Measurements from ENCODE around the gene INPP4A. TPM values are rescaled to one million over a fixed set of nuclear protein-coding genes. Genes with fewer than 3 reads are reported as not detected.

The INPP4A gene
- total RNA-seq, 1 experiment from 2014 or later = 23.4 TPM

DNA sequence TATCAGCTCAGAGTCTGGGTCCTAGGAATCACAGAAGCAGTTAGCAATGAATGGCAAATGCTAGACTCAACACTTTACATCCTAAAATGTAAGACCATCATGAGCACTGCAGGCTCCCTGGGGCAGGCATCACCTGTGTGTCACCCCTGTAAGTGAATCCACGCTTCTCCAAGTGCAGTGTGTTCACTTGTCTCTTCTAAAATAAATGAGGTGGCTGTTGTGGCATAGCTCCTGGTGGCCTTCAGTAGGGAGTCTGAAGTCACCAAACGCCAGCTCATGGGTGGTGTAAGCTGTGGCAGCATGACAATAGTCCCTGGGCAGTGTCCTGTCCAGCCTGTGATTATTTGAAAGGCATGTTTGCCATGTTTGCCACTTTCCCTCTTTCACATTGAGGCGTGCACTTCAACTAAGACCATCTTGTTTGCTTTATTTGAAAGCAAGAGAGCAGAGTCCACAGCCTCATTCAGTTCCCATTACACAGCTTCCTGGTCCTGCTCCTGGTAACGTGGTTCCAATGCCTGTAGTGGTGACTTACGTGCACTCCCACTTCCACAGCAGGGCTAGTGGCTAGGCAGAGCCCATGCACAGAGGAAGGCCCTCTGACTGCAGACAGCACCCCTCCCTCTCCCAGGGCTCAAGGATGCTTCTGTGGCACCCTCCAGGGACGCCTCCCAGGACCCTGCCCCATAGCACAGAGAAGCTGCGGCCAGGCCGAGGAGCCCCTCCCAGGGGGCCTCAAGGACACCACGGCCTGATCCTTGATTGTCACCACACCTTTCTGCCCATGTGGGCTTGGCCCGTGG is 139.4 kb downstream of the INPP4A start:
- H3K4me3 ChIP-seq (ENCODE audit: low read length) = no peak overlapping the region
- no TSS peak for BruUV-seq (replicated peaks)

DNA sequence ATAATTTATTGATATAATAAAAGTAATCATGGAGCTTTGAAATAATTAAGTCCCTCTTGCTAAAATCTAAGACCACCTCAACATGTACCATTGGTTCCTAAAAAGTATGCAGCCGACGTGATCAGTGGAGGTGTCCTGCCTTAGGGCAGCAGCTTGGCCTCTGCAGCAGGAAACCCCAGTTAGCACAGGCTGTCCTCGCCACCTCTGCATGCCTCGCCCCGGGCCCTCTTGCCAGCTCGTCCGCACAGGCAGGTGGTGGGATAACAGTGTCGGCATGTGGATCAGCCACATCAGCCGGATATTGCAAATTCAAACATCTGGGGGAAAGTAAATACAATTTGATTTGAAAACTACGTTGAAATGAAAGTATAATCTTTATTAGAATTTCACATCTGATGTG is 140.7 kb downstream of the INPP4A start:
- ChIA-PET POLR2A (ENCODE audit: unreplicated experiment) (no interaction called here), CTCF (interaction anchor here (0.6 kb wide), 1 partner anchor 173 kb away, joined by 3 read pairs; no protein-coding TSS in a partner anchor)
- Histone ChIP-seq H3K9me2 (replicated peaks; ENCODE audit: low read length) (no peaks in the 10 kb centered on the region), H3K27me3 (ENCODE audit: low read length) (no peaks in the 10 kb centered on the region), H3F3A (ENCODE audit: low read length, unreplicated experiment) (no peaks in the 10 kb centered on the region), H3K4me2 (ENCODE audit: low read length) (no peak overlapping the region), H3K4me3 (ENCODE audit: low read length) (no peak overlapping the region), H2AFZ (ENCODE audit: low read length) (no peak overlapping the region), H3K27ac (ENCODE audit: low read length) (no peak overlapping the region), H3K9ac (ENCODE audit: low read length) (no peak overlapping the region), H3K79me2 (ENCODE audit: low read length) (no peaks in the 10 kb centered on the region), H3K9me3 (ENCODE audit: low read length) (no peaks in the 10 kb centered on the region), H4K20me1 (ENCODE audit: low read length) (no peaks in the 10 kb centered on the region), H3K4me1 (ENCODE audit: insufficient read depth, low read length) (no peaks in the 10 kb centered on the region), H3K36me3 (ENCODE audit: low read depth, low read length) (peaks cover 2% of the 10 kb centered on the region; the same call in 1 of the 2 replicates)
- BruUV-seq (replicated peaks) = no TSS peak
- DNase-seq (no peak), ATAC-seq (no peak)
- intact Hi-C loops (cut with micrococcal nuclease) = no loop called here
- TF ChIP-seq, protein P1, sequence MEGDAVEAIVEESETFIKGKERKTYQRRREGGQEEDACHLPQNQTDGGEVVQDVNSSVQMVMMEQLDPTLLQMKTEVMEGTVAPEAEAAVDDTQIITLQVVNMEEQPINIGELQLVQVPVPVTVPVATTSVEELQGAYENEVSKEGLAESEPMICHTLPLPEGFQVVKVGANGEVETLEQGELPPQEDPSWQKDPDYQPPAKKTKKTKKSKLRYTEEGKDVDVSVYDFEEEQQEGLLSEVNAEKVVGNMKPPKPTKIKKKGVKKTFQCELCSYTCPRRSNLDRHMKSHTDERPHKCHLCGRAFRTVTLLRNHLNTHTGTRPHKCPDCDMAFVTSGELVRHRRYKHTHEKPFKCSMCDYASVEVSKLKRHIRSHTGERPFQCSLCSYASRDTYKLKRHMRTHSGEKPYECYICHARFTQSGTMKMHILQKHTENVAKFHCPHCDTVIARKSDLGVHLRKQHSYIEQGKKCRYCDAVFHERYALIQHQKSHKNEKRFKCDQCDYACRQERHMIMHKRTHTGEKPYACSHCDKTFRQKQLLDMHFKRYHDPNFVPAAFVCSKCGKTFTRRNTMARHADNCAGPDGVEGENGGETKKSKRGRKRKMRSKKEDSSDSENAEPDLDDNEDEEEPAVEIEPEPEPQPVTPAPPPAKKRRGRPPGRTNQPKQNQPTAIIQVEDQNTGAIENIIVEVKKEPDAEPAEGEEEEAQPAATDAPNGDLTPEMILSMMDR (conservative IDR thresholded peaks at IDR 0.05; ENCODE audit: low read depth, low read length) = no peak
- TF ChIP-seq EZH2 (IDR thresholded peaks at IDR 0.05; ENCODE audit: low read length, unreplicated experiment) = no peak
- TF ChIP-seq EZH2phosphoT487 (IDR thresholded peaks at IDR 0.05; ENCODE audit: borderline replicate concordance, low read length) = no peak

More for the DNA sequence above, 139.4 kb downstream of the INPP4A start:
- POLR2A ChIA-PET (ENCODE audit: unreplicated experiment) = interaction anchor here (0.7 kb wide), 1 partner anchor 831 kb away, joined by 4 read pairs; no protein-coding TSS in a partner anchor
- no peaks in the 10 kb centered on the region for H3K27me3 ChIP-seq (ENCODE audit: low read length)
- no peak overlapping the region for H3K27ac ChIP-seq (ENCODE audit: low read length)
- H3K4me2 ChIP-seq (ENCODE audit: low read length) = no peak overlapping the region
- DNase-seq (no peak), ATAC-seq (no peak)
- CTCF ChIA-PET = interaction anchor here (0.6 kb wide), 1 partner anchor 171 kb away, joined by 3 read pairs; no protein-coding TSS in a partner anchor
- no peaks in the 10 kb centered on the region for H3K4me1 ChIP-seq (ENCODE audit: insufficient read depth, low read length)
- no peak overlapping the region for H3K9ac ChIP-seq (ENCODE audit: low read length)
- no peak overlapping the region for H2AFZ ChIP-seq (ENCODE audit: low read length)
- no peaks in the 10 kb centered on the region for H3K9me2 ChIP-seq (replicated peaks; ENCODE audit: low read length)
- no peaks in the 10 kb centered on the region for H3K9me3 ChIP-seq (ENCODE audit: low read length)
- intact Hi-C loops (cut with micrococcal nuclease) = no loop called here
- H3K79me2 ChIP-seq (ENCODE audit: low read length) = no peaks in the 10 kb centered on the region
- H3K36me3 ChIP-seq (ENCODE audit: low read depth, low read length) = peaks cover 2% of the 10 kb centered on the region; the same call in 1 of the 2 replicates
- H3F3A ChIP-seq (ENCODE audit: low read length, unreplicated experiment) = no peaks in the 10 kb centered on the region
- no peaks in the 10 kb centered on the region for H4K20me1 ChIP-seq (ENCODE audit: low read length)
- TF ChIP-seq EZH2phosphoT487 (IDR thresholded peaks at IDR 0.05; ENCODE audit: borderline replicate concordance, low read length) = no peak
- TF ChIP-seq EZH2 (IDR thresholded peaks at IDR 0.05; ENCODE audit: low read length, unreplicated experiment) = no peak

DNA sequence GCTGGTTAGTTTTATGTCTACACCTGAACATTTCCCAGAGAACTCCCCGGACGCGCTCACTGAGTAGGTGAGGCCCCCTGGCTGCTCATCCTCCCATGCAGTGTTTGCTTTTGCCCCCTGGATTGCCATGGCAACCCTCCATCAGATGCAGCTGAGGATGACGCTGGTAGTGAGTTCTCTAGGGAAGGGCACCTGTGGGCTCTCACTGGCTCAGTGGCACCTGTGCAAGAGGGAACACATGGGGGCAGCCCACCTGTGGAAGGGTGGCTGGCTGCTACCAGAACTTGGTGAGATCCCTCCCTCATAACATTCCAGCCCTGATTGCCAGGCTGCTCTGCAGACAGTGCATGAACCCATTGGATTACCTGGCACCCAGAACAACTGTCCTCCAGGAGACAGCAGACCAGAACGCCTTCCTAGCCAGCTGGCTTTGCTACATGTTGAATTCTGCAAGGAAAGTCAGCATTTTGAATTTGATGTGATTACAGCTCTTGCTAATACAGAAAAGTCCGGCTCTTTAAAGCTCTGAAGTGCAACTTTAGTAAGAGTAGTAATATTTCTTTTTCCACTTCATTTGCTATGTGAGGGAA is 142.0 kb downstream of the INPP4A start:
- POLR2A ChIA-PET (ENCODE audit: unreplicated experiment) = no interaction called here
- TF ChIP-seq EZH2phosphoT487 (IDR thresholded peaks at IDR 0.05; ENCODE audit: borderline replicate concordance, low read length) (no peak), EZH2 (IDR thresholded peaks at IDR 0.05; ENCODE audit: low read length, unreplicated experiment) (no peak)
- TF ChIP-seq, protein P1 (conservative IDR thresholded peaks at IDR 0.05; ENCODE audit: low read depth, low read length) = no peak
- ATAC-seq = no peak
- Histone ChIP-seq H2AFZ (ENCODE audit: low read length) (no peak overlapping the region), H3K27me3 (ENCODE audit: low read length) (no peaks in the 10 kb centered on the region), H3K4me2 (ENCODE audit: low read length) (no peak overlapping the region), H3K9me2 (replicated peaks; ENCODE audit: low read length) (no peaks in the 10 kb centered on the region), H3K36me3 (ENCODE audit: low read depth, low read length) (peaks cover 2% of the 10 kb centered on the region; the same call in 1 of the 2 replicates), H3K9me3 (ENCODE audit: low read length) (no peaks in the 10 kb centered on the region), H4K20me1 (ENCODE audit: low read length) (no peaks in the 10 kb centered on the region), H3K4me3 (ENCODE audit: low read length) (no peak overlapping the region), H3K4me1 (ENCODE audit: insufficient read depth, low read length) (no peaks in the 10 kb centered on the region), H3K9ac (ENCODE audit: low read length) (no peak overlapping the region), H3K27ac (ENCODE audit: low read length) (no peak overlapping the region), H3K79me2 (ENCODE audit: low read length) (no peaks in the 10 kb centered on the region), H3F3A (ENCODE audit: low read length, unreplicated experiment) (no peaks in the 10 kb centered on the region)
- CTCF ChIA-PET = no interaction called here
- intact Hi-C loops (cut with micrococcal nuclease) = no loop called here
- BruUV-seq (replicated peaks) = no TSS peak
- no peak for DNase-seq

Measured in PC-3 (cell line).